H1 (cell line): ENCODE results near the gene OPN1SW.

Source experiments
- BACH1 ChIP-seq: IDR thresholded peaks from 2 replicates; pipeline ENCODE4 v1.6.1; 2012; ENCODE audit warnings: low read length, improper control_type of control experiment
- CEBPB ChIP-seq: IDR thresholded peaks from 2 replicates; pipeline ENCODE4 v1.6.1; 2012; ENCODE audit warnings: low read depth, low read length
- CHD2 ChIP-seq: IDR thresholded peaks from 2 replicates; pipeline ENCODE4 v1.6.1; 2012; ENCODE audit warnings: low read length, improper control_type of control experiment
- CTCF ChIP-seq, 3 experiments: IDR thresholded peaks; 1 replicate in 2 of 3; 2 replicates in 1 of 3; pipeline versions ENCODE4 v1.5.1 to v1.6.1; 2011; ENCODE audit warnings: low read length in 3 of 3, mild to moderate bottlenecking in 3 of 3, inconsistent platforms in 2 of 3, low read depth in 1 of 3, moderate library complexity in 1 of 3; ENCODE audit not compliant: insufficient read depth in 1 of 3; ENCODE audit errors: control extremely low read depth in 1 of 3
- EP300 ChIP-seq, 2 experiments: IDR thresholded peaks; 1 replicate in 1 of 2; 2 replicates in 1 of 2; pipeline ENCODE4 v1.6.1; 2011 to 2012; ENCODE audit warnings: low read depth in 2 of 2, low read length in 2 of 2, mild to moderate bottlenecking in 2 of 2, borderline replicate concordance in 1 of 2, inconsistent platforms in 1 of 2, moderate library complexity in 1 of 2
- EZH2 ChIP-seq: fragments of 200-600 bp; sonication (generic); IDR thresholded peaks from 2 replicates; pipeline ENCODE4 v1.7.1; 2012; ENCODE audit warnings: low read depth, mild to moderate bottlenecking, moderate library complexity, low read length, inconsistent platforms; ENCODE audit not compliant: severe bottlenecking
- KDM5A ChIP-seq: fragments of 200-600 bp; IDR thresholded peaks from 2 replicates; pipeline ENCODE4 v1.7.1; 2012; ENCODE audit warnings: mild to moderate bottlenecking, low read length, inconsistent platforms, mixed read lengths
- MAX ChIP-seq: IDR thresholded peaks from 2 replicates; pipeline ENCODE4 v1.6.1; 2012; ENCODE audit warnings: inconsistent platforms
- POLR2A ChIP-seq, 2 experiments: IDR thresholded peaks; 1 replicate in 1 of 2; 2 replicates in 1 of 2; pipeline ENCODE4 v1.6.1; 2011; ENCODE audit warnings: low read depth in 2 of 2, low read length in 2 of 2, mild to moderate bottlenecking in 2 of 2; ENCODE audit errors: control extremely low read depth in 1 of 2
- RNF2 ChIP-seq: fragments of 200-900, 300-1000 bp; sonication (generic); IDR thresholded peaks from 2 replicates; pipeline ENCODE4 v1.7.1; 2016; ENCODE audit warnings: borderline replicate concordance, low read depth, mild to moderate bottlenecking, antibody characterized with exemption, low read length; ENCODE audit not compliant: poor library complexity, severe bottlenecking; ENCODE audit errors: missing control alignments
- RXRA ChIP-seq: IDR thresholded peaks from 2 replicates; pipeline ENCODE4 v1.6.1; 2011; ENCODE audit warnings: low read depth, mild to moderate bottlenecking, low read length, moderate library complexity; ENCODE audit not compliant: insufficient read depth
- SUZ12 ChIP-seq: fragments of 200-600 bp; sonication (generic); IDR thresholded peaks from 2 replicates; pipeline ENCODE4 v1.6.1; 2012; ENCODE audit warnings: mild to moderate bottlenecking, inconsistent platforms, low read length, moderate library complexity, mixed read lengths
- TBP ChIP-seq: IDR thresholded peaks from 2 replicates; pipeline ENCODE4 v1.6.1; 2011; ENCODE audit warnings: low read depth, low read length, improper control_type of control experiment
- TF ChIP-seq, protein P1 (sequence below): IDR thresholded peaks from 2 replicates; pipeline ENCODE4 v1.6.1; 2011; ENCODE audit warnings: low read length, improper control_type of control experiment

DNA sequence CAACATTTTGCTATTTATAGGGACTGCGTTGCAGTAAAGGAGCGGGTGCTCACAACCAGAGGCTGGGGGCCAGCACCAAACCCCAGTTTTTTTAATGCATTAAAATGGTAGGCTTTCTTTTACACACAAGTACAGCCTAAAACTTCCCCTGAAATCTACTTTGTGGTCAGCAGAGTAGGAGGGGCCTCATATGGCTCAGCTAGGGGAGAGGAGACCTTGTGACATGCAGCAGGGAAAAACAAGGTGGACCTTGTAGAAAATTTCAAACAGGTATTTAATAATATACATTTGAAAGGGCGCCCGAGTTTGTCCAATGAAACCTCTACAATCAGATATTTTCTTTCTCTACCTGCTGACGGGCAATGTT, 17.6 kb upstream of the OPN1SW start:
- no peak for TF ChIP-seq CHD2
- no peak for TF ChIP-seq CEBPB
- TF ChIP-seq, protein P1, sequence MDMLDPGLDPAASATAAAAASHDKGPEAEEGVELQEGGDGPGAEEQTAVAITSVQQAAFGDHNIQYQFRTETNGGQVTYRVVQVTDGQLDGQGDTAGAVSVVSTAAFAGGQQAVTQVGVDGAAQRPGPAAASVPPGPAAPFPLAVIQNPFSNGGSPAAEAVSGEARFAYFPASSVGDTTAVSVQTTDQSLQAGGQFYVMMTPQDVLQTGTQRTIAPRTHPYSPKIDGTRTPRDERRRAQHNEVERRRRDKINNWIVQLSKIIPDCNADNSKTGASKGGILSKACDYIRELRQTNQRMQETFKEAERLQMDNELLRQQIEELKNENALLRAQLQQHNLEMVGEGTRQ = no peak
- no peak for TF ChIP-seq RXRA
- no peak for TF ChIP-seq KDM5A
- no peak for TF ChIP-seq TBP
- TF ChIP-seq CTCF (IDR thresholded peaks at IDR 0.05; ENCODE audit: control extremely low read depth in 1 of 3, insufficient read depth in 1 of 3, low read depth in 1 of 3, low read length in 3 of 3) = no peak
- TF ChIP-seq EZH2 = no peak
- TF ChIP-seq MAX = no peak
- no peak for TF ChIP-seq EP300 (IDR thresholded peaks at IDR 0.05; ENCODE audit: borderline replicate concordance in 1 of 2, low read depth in 2 of 2, low read length in 2 of 2)
- no peak for TF ChIP-seq RNF2
- TF ChIP-seq BACH1 = no peak
- no peak for TF ChIP-seq SUZ12
- no peak for TF ChIP-seq POLR2A (IDR thresholded peaks at IDR 0.05; ENCODE audit: control extremely low read depth in 1 of 2, low read depth in 2 of 2, low read length in 2 of 2)
